ENCODE results near the gene TMCC1.
A peak's percentile ranks its signal among the peaks of the same experiment; 100 is the strongest.
"Not testable (repeated sequence)": the region's sequence is repeated elsewhere in the genome, so short reads cannot be mapped to it uniquely, and the experiment has no call there.

TMCC1 gene

DNA sequence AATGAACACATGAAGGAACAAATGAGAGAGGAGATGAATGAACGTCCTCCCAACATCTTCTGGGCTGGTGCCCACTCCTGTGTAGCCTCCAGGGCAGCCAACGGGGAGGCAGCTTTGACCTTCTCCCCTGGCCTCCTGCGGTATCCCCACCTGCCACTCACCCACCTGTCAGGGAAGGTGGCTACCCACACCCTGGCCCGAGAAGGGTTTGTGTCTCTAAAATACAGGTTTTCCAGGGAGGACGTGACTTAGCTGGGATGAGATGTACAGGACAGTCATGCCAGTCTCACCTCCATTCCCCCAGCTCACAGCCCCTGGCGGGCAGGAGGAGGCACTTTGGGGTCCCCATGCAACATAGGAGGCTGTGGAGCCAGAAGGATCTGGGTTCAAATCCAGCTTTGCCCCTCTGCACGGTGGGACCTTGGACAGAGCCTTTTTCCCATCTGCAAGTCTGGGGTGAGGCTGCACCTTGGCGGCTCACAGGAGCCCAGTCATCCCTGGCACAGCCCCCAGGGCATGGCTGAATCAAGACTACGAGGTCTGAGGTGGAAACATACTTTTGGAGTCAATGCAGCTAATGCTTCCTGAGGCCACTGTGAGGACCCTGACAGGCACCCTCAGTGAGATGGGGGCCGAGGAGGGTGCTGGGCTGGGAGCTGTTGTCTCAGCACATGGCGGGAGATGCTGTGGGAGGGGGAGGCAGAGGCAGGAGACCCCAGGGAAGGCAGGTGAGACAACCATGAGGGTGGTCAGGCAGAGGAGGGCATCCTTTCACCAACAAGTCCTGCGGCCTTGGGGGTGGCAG is 275.9 kb downstream of the TMCC1 start:
- H3K4me3 ChIP-seq (ENCODE audit: low read depth in 1 of 2, low read length in 2 of 2), result no peak overlapping the region
- no peaks in the 10 kb centered on the region for H3K27me3 ChIP-seq (ENCODE audit: control insufficient read depth in 1 of 2, insufficient read depth in 2 of 2, low read length in 2 of 2)
- H3K27ac ChIP-seq (ENCODE audit: low read depth, low read length), result no peak overlapping the region
- H3K36me3 ChIP-seq (ENCODE audit: insufficient read depth, low read length), result no peaks in the 10 kb centered on the region
- no peaks in the 10 kb centered on the region for H3K9me3 ChIP-seq (ENCODE audit: low read length)
- H3K9ac ChIP-seq (ENCODE audit: low read length), result no peak overlapping the region
- H3K4me1 ChIP-seq (ENCODE audit: insufficient read depth, low read length), result peaks cover 17% of the 10 kb centered on the region

DNA sequence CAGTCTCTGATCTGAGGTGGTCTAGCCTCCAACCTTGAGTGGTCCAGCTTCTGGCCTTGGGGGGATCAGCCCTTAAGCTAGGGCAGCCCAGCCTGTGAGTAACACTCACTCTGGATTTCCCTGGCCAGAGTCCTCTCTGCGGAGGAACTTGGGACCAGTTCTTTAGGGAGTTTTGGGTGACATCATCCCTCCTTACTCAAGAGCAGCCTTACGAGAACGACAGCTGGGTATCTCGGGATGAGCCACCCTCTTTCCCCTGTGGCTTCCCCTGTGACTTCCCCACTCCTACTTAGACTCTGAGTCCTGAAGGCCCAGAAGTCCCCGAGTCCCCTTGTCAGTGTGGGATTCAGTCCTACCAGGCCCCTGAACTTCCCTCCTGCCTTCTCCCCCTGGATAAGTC is 276.8 kb downstream of the TMCC1 start:
- no peak overlapping the region for H3K4me3 ChIP-seq (ENCODE audit: low read depth in 1 of 2, low read length in 2 of 2)
- H3K27me3 ChIP-seq (ENCODE audit: control insufficient read depth in 1 of 2, insufficient read depth in 2 of 2, low read length in 2 of 2), result no peaks in the 10 kb centered on the region
- H3K9ac ChIP-seq (ENCODE audit: low read length), result no peak overlapping the region
- H3K9me3 ChIP-seq (ENCODE audit: low read length), result no peaks in the 10 kb centered on the region
- peak overlapping the region; percentile 23 for H3K27ac ChIP-seq (ENCODE audit: low read depth, low read length)
- peaks cover 21% of the 10 kb centered on the region for H3K4me1 ChIP-seq (ENCODE audit: insufficient read depth, low read length)
- H3K36me3 ChIP-seq (ENCODE audit: insufficient read depth, low read length), result no peaks in the 10 kb centered on the region

DNA sequence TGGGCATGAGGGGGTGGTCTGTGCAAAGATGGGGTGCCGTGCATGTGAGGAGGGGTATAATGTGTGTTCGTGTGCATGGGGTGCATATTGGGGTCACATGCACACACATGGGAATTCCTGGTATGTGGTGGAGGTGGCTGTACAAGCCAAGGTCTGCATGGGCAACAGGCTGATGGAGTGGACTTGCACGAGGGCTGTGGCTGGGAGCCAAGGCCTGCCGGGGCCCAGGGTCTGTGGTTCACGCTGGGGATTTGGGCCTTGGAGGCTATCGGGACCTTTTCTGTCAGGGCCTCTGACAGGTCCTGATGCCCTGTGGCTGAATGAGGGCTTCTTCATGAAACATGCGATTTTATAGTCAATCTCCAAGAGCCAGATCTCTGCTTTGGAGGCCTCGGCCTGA is 277.2 kb downstream of the TMCC1 start:
- Histone ChIP-seq H3K4me3 (ENCODE audit: low read depth in 1 of 2, low read length in 2 of 2) (no peak overlapping the region), H3K4me1 (ENCODE audit: insufficient read depth, low read length) (peaks cover 25% of the 10 kb centered on the region)

DNA sequence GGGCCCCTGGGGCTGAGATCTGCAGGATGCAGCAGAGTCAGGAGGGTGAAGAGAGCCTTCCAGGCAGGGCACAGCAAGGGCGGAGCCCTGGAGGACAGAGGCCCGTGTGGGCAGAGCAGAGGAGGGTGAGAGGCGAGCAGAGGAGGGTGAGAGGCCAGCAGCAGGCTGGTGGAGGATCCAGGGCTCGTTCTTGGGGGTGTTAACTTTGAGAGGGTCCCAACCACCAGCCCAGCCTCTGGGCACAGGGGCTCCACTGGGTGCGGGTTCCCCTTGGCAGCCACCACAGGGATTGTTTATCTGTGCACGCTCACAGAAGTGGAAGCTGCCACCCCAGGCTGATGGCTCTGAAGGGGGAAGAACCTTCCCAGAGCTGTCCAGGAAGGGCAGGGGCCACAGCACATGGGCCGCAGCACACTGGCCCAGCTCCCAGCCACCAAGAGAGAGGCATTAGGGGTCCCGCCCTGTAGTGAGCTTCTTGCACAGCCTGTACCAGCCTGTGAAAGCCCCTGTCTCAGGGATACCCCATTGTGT is 277.7 kb downstream of the TMCC1 start:
- Histone ChIP-seq H3K27me3 (ENCODE audit: control insufficient read depth in 1 of 2, insufficient read depth in 2 of 2, low read length in 2 of 2) (no peaks in the 10 kb centered on the region), H3K4me3 (ENCODE audit: low read depth in 1 of 2, low read length in 2 of 2) (no peak overlapping the region), H3K9me3 (ENCODE audit: low read length) (no peaks in the 10 kb centered on the region), H3K9ac (ENCODE audit: low read length) (no peak overlapping the region), H3K36me3 (ENCODE audit: insufficient read depth, low read length) (no peaks in the 10 kb centered on the region), H3K27ac (ENCODE audit: low read depth, low read length) (no peak overlapping the region), H3K4me1 (ENCODE audit: insufficient read depth, low read length) (peaks cover 25% of the 10 kb centered on the region)

More for the DNA sequence above, 277.2 kb downstream of the TMCC1 start:
- Histone ChIP-seq H3K27ac (ENCODE audit: low read depth, low read length) (no peak overlapping the region), H3K27me3 (ENCODE audit: control insufficient read depth in 1 of 2, insufficient read depth in 2 of 2, low read length in 2 of 2) (no peaks in the 10 kb centered on the region), H3K36me3 (ENCODE audit: insufficient read depth, low read length) (no peaks in the 10 kb centered on the region), H3K9ac (ENCODE audit: low read length) (no peak overlapping the region), H3K9me3 (ENCODE audit: low read length) (no peaks in the 10 kb centered on the region)

DNA sequence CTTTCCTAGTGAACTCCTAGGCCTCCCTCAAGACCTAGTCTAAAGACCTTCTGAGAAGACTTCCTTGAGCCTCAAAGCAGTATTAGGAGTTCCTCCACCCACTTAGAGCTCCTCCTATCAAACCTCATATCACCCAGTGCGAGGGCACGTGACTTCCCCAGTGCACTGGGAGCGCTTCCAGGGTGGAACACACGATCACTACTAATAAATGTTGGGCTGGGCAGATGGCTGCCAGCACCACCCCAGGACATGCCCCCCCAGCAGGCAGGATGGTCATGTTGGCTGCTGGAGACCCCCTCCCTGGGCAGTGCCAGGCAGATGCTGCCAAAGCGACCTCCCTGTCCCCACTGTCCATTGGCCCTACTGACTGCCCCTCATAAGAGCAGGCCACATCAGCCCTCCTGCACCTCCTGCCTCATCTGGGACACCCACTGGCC is 278.6 kb downstream of the TMCC1 start:
- Histone ChIP-seq H3K4me1 (ENCODE audit: insufficient read depth, low read length) (peaks cover 25% of the 10 kb centered on the region), H3K9me3 (ENCODE audit: low read length) (no peaks in the 10 kb centered on the region), H3K27ac (ENCODE audit: low read depth, low read length) (no peak overlapping the region), H3K9ac (ENCODE audit: low read length) (no peak overlapping the region), H3K36me3 (ENCODE audit: insufficient read depth, low read length) (no peaks in the 10 kb centered on the region), H3K4me3 (ENCODE audit: low read depth in 1 of 2, low read length in 2 of 2) (no peak overlapping the region), H3K27me3 (ENCODE audit: control insufficient read depth in 1 of 2, insufficient read depth in 2 of 2, low read length in 2 of 2) (no peaks in the 10 kb centered on the region)

DNA sequence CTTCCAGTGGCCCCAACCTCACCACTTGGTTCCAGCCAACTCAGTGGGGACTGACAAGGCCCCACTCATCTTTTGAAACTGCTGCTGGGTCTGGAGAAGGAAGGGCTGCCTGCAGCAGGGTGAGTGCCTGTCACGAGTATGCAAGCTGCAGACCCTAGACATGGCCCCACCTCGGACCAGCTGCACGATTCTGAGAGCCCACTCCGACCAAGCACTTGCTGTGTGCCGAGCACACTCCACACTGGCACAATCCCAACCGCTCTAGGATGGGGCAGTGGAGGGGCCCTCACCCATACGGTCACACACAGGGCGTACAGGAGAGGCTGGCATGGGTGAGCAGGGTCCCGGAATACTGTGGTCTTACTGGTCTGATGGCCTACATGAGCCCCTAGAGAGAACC is 279.1 kb downstream of the TMCC1 start:
- Histone ChIP-seq H3K4me1 (ENCODE audit: insufficient read depth, low read length) (peaks cover 26% of the 10 kb centered on the region), H3K9ac (ENCODE audit: low read length) (no peak overlapping the region), H3K36me3 (ENCODE audit: insufficient read depth, low read length) (no peaks in the 10 kb centered on the region), H3K27ac (ENCODE audit: low read depth, low read length) (no peak overlapping the region), H3K4me3 (ENCODE audit: low read depth in 1 of 2, low read length in 2 of 2) (no peak overlapping the region), H3K9me3 (ENCODE audit: low read length) (no peaks in the 10 kb centered on the region), H3K27me3 (ENCODE audit: control insufficient read depth in 1 of 2, insufficient read depth in 2 of 2, low read length in 2 of 2) (no peaks in the 10 kb centered on the region)

DNA sequence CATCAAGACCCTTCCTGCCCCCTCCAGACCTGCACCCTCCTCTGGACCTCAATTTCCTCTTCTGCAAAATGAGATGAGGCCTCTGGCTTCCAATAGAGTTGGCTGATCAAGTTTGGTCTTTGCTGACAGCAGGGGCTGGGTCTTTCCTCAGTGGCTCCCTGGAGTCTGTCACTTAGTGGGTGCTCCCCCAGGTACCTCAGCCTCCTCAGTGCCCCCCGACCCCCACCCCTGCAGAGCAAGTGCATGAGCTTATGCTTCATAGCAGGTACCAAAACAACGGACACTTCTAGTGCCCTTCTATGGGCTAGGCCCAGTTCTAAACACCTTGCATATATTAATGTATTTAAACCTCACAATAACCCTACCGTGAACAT is 280.2 kb downstream of the TMCC1 start:
- H3K9ac ChIP-seq (ENCODE audit: low read length), result no peak overlapping the region
- no peaks in the 10 kb centered on the region for H3K36me3 ChIP-seq (ENCODE audit: insufficient read depth, low read length)
- no peaks in the 10 kb centered on the region for H3K27me3 ChIP-seq (ENCODE audit: control insufficient read depth in 1 of 2, insufficient read depth in 2 of 2, low read length in 2 of 2)
- H3K27ac ChIP-seq (ENCODE audit: low read depth, low read length), result no peak overlapping the region
- no peaks in the 10 kb centered on the region for H3K9me3 ChIP-seq (ENCODE audit: low read length)
- peaks cover 34% of the 10 kb centered on the region for H3K4me1 ChIP-seq (ENCODE audit: insufficient read depth, low read length)
- H3K4me3 ChIP-seq (ENCODE audit: low read depth in 1 of 2, low read length in 2 of 2), result no peak overlapping the region

DNA sequence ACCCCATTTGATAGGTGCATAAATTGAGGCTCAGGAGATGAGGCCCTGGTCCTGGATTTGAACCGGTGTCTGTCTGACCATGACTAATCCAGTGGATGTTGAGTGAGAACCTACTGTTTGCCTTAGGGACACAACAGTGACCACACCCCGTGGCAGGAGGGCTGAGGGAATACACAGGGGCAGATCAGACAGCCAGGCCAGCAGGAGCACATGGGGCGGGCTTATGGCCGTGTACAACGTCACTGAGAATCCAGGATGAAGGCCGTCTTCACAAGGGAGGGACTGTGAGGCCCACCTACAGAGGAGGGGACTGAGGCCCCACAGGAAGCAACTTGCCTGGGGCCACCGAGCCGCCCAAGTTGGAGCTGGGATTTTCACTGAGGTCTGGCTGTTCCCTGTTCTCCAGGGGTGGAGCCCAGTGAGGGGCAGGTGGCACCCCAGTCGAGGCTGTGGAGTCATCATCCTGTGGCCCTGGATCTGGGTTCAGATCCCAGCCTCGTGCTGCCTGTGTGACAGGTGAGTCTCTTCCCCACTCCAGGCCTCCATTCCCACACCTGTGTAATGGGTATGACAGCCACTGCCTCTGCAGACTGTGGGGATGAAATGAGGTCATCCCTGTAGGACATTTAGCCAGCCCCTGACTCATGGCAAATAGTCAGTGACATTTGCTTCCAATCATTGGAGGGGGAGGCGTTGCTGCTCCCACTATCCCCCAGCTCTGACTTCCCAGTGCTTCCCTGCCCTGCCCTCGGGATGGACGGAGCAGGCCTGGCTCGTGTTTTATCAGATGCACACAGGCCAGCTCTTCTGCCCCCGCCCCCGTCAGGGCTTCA is 280.8 kb downstream of the TMCC1 start:
- peaks cover 39% of the 10 kb centered on the region for H3K4me1 ChIP-seq (ENCODE audit: insufficient read depth, low read length)
- no peaks in the 10 kb centered on the region for H3K27me3 ChIP-seq (ENCODE audit: control insufficient read depth in 1 of 2, insufficient read depth in 2 of 2, low read length in 2 of 2)
- no peak overlapping the region for H3K4me3 ChIP-seq (ENCODE audit: low read depth in 1 of 2, low read length in 2 of 2)
- no peaks in the 10 kb centered on the region for H3K9me3 ChIP-seq (ENCODE audit: low read length)
- no peak overlapping the region for H3K27ac ChIP-seq (ENCODE audit: low read depth, low read length)
- no peaks in the 10 kb centered on the region for H3K36me3 ChIP-seq (ENCODE audit: insufficient read depth, low read length)
- no peak overlapping the region for H3K9ac ChIP-seq (ENCODE audit: low read length)

DNA sequence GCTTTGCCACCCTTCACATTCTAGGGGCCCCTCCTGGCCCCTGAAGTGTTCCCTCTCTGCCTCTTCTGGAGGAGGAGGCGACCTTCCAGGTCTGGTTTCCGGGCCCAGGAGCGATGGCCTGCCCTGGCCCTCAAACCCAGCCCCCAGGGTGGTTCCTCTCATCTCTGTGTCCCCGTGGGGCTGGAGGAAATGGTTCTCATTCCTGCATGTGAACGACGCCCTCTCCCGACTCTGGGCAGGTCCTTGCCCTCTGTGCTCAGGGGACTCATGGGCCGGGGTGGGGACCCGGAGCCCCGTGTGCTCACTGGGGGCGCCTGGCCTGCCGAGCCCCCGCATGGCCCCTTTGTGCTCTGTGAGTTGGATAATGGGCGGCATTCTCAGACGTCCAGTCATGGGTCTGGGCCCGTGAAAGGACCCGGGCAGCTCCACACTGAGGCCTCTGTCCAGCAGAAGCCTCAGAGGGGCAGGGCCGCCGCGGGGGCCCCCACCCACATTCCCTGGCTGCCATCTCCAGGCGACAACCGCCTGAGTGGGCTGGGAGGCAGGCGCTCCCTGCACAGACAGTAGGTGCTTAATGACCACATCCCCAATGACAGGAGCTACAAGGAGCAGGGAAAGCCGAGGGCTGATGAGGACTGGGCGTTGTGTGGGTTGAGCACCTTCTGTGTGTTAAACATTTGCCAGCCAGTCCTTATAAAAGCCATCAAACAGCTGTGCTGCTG is 281.5 kb downstream of the TMCC1 start:
- Histone ChIP-seq H3K9me3 (ENCODE audit: low read length) (no peaks in the 10 kb centered on the region), H3K27ac (ENCODE audit: low read depth, low read length) (no peak overlapping the region), H3K4me1 (ENCODE audit: insufficient read depth, low read length) (peaks cover 46% of the 10 kb centered on the region), H3K36me3 (ENCODE audit: insufficient read depth, low read length) (no peaks in the 10 kb centered on the region), H3K4me3 (ENCODE audit: low read depth in 1 of 2, low read length in 2 of 2) (no peak overlapping the region), H3K9ac (ENCODE audit: low read length) (no peak overlapping the region), H3K27me3 (ENCODE audit: control insufficient read depth in 1 of 2, insufficient read depth in 2 of 2, low read length in 2 of 2) (no peaks in the 10 kb centered on the region)

DNA sequence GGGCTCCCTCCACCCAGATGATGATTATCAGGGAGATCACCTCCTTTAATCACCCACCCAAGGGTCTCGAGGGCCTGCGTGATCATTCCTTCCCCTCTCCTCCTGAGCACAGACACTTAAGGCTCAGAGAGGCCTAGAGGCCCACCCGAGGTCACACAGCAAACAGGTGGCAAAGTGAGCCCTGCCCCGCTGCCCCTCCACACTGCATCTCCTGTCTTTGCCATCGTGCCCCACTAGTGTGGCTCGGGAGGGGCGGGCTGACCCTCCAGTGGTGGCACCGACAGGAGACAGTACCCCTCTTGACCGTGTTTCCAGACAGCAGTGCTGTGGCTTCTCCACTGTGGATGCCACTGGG is 282.1 kb downstream of the TMCC1 start:
- peaks cover 42% of the 10 kb centered on the region for H3K4me1 ChIP-seq (ENCODE audit: insufficient read depth, low read length)
- no peaks in the 10 kb centered on the region for H3K27me3 ChIP-seq (ENCODE audit: control insufficient read depth in 1 of 2, insufficient read depth in 2 of 2, low read length in 2 of 2)
- no peak overlapping the region for H3K4me3 ChIP-seq (ENCODE audit: low read depth in 1 of 2, low read length in 2 of 2)
- H3K36me3 ChIP-seq (ENCODE audit: insufficient read depth, low read length), result no peaks in the 10 kb centered on the region
- no peaks in the 10 kb centered on the region for H3K9me3 ChIP-seq (ENCODE audit: low read length)
- H3K27ac ChIP-seq (ENCODE audit: low read depth, low read length), result no peak overlapping the region
- no peak overlapping the region for H3K9ac ChIP-seq (ENCODE audit: low read length)

DNA sequence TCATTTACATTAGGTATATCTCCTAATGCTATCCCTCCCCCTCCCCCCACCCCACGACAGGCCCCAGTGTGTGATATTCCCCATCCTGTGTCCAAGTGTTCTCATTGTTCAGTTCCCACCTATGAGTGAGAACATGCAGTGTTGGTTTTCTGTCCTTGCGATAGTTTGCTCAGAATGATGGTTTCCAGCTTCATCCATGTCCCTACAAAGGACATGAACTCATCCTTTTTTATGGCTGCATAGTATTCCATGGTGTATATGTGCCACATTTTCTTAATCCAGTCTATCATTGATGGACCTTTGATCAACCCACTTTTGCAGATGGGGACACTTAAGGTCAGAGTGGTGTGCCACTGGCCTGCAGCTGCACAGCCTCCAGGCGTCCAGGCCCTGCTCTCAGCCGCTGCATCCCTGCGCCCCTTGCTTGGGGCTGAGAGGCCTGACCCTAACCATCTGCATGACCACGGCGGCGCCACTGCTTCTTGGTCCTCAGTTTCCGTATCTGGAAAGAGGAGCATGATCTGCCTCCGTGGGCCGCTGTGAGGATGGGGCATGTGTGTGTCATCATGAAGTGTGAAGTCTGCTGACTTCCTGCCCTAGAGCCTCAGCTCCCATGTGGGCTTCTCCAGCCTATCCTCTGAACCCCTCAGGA is 282.6 kb downstream of the TMCC1 start:
- H3K9me3 ChIP-seq (ENCODE audit: low read length); H3K36me3 ChIP-seq (ENCODE audit: insufficient read depth, low read length); H3K27me3 ChIP-seq (ENCODE audit: control insufficient read depth in 1 of 2, insufficient read depth in 2 of 2, low read length in 2 of 2); H3K4me3 ChIP-seq (ENCODE audit: low read depth in 1 of 2, low read length in 2 of 2); H3K9ac ChIP-seq (ENCODE audit: low read length); H3K27ac ChIP-seq (ENCODE audit: low read depth, low read length): not testable (repeated sequence)
- peaks cover 37% of the 10 kb centered on the region for H3K4me1 ChIP-seq (ENCODE audit: insufficient read depth, low read length)
